ENCODE data around the gene PSMB7. TPM values are rescaled to one million over a fixed set of nuclear protein-coding genes. Genes with fewer than 3 reads are reported as not detected.

PSMB7 gene
- total and polyA plus RNA-seq, 2 of the 4 experiments (the other 2 are of a cell fraction) = 340 to 430 TPM

- Histone ChIP-seq H2BK15ac (ENCODE audit: low read depth, low read length) (no peak overlapping the region), H3K4me3 (ENCODE audit: insufficient read depth, low read depth, low read length) (no peak overlapping the region), H3K9ac (ENCODE audit: low read depth, low read length) (no peak overlapping the region), H3K36me3 (ENCODE audit: control insufficient read depth, insufficient read depth, low read length) (peaks cover 81% of the 10 kb centered on the region), H2AK9ac (replicated peaks; ENCODE audit: low read depth, low read length, poor library complexity) (no peak overlapping the region), H2AK5ac (ENCODE audit: low read depth, low read length) (no peak overlapping the region), H3K18ac (ENCODE audit: low read depth, low read length) (no peak overlapping the region), H3K9me3 (ENCODE audit: control insufficient read depth, insufficient read depth, low read length) (no peaks in the 10 kb centered on the region), H3K9me1 (ENCODE audit: insufficient read depth, low read length) (0 out of 2 replicates have a peak, but pooled peaks cover 4% of the 10 kb centered on the region), H3K23ac (ENCODE audit: low read depth, low read length) (no peak overlapping the region), H3K27ac (ENCODE audit: insufficient read depth, low read length) (no peak overlapping the region), H4K8ac (ENCODE audit: low read depth in 2 of 2, low read length in 2 of 2) (no peak overlapping the region), H4K20me1 (ENCODE audit: insufficient read depth, low read length) (peaks cover 20% of the 10 kb centered on the region), H3K56ac (ENCODE audit: extremely low read depth, insufficient read depth, low read length) (no peak overlapping the region), H2BK120ac (ENCODE audit: low read depth, low read length) (no peak overlapping the region), H3K14ac (replicated peaks; ENCODE audit: low read depth, low read length) (no peak overlapping the region), H3K27me3 (ENCODE audit: control insufficient read depth, insufficient read depth, low read length) (no peaks in the 10 kb centered on the region), H3K4me2 (ENCODE audit: low read depth, low read length) (no peak overlapping the region), H3K4me1 (ENCODE audit: control insufficient read depth, insufficient read depth, low read length) (peaks cover 17% of the 10 kb centered on the region), H4K5ac (ENCODE audit: low read depth, low read length) (no peak overlapping the region), H3K4ac (ENCODE audit: low read depth, low read length) (no peak overlapping the region), H2BK5ac (ENCODE audit: low read depth, low read length, poor library complexity, severe bottlenecking) (no peak overlapping the region), H4K91ac (ENCODE audit: insufficient read depth, low read depth, low read length) (no peak overlapping the region), H2BK20ac (ENCODE audit: low read depth, low read length) (no peak overlapping the region), H3K79me1 (ENCODE audit: low read depth in 1 of 2, low read length in 2 of 2) (peaks cover 21 to 80% of the 10 kb centered on the region in 2 experiments), H2AFZ (replicated peaks; ENCODE audit: low read length, poor library complexity) (no peak overlapping the region)
- CTCF ChIA-PET = no interaction called here
- no peak for TF ChIP-seq FOS (IDR thresholded peaks at IDR 0.05; ENCODE audit: low read depth, low read length)
- no peak for TF ChIP-seq CTCF (conservative IDR thresholded peaks at IDR 0.05; ENCODE audit: low read depth, low read length)
- TF ChIP-seq CEBPB (IDR thresholded peaks at IDR 0.05; ENCODE audit: low read depth, low read length) = no peak
- TF ChIP-seq SMC3 (IDR thresholded peaks at IDR 0.05; ENCODE audit: low read depth, low read length) = no peak
- TF ChIP-seq POLR2A (IDR thresholded peaks at IDR 0.05; ENCODE audit: low read depth, low read length) = no peak
- no peak for TF ChIP-seq RFX5 (IDR thresholded peaks at IDR 0.05; ENCODE audit: low read depth, low read length)
- TF ChIP-seq MAFK (IDR thresholded peaks at IDR 0.05; ENCODE audit: low read depth, low read length) = no peak
- TF ChIP-seq ELK1 (IDR thresholded peaks at IDR 0.05; ENCODE audit: borderline replicate concordance, low read depth, low read length) = no peak
- TF ChIP-seq RAD21 (IDR thresholded peaks at IDR 0.05; ENCODE audit: low read length) = no peak
- ATAC-seq (ENCODE audit: low read depth) (no peak), DNase-seq (no peak)
- intact Hi-C loops (cut with micrococcal nuclease) (no loop called here), dilution Hi-C loops (cut with HindIII; ENCODE audit: low sequenced_read_pairs, unreplicated experiment) (no loop called here), in situ Hi-C loops (cut with MboI; ENCODE audit: low sequenced_read_pairs) (no loop called here)
- no TSS peak for BruUV-seq (replicated peaks)
- POLR2A ChIA-PET (ENCODE audit: unreplicated experiment) = no interaction called here
- 80% methylated on average over 1 of the region's 14 CpGs; no CpG with 5 or more reads in 1 of the 2 experiments for WGBS, 2 experiments (ENCODE audit: extremely low coverage in 2 of 2, insufficient read length in 1 of 2)
Observed at GRCh38 chr9:124345063-124345462, 70.2 kb downstream of the PSMB7 start.
